GM21390 (cell line): ENCODE data around the gene VASH2.
A peak's percentile ranks its signal among the peaks of the same experiment; 100 is the strongest.
"Not testable (repeated sequence)": the region's sequence is repeated elsewhere in the genome, so short reads cannot be mapped to it uniquely, and the experiment has no call there.

Experiments used
- ATAC-seq: cut with Tn5 transposase; IDR thresholded peaks from one replicate; pipeline ENCODE4 v1.9.1; 2021; ENCODE audit not compliant: unreplicated experiment

VASH2 gene

DNA sequence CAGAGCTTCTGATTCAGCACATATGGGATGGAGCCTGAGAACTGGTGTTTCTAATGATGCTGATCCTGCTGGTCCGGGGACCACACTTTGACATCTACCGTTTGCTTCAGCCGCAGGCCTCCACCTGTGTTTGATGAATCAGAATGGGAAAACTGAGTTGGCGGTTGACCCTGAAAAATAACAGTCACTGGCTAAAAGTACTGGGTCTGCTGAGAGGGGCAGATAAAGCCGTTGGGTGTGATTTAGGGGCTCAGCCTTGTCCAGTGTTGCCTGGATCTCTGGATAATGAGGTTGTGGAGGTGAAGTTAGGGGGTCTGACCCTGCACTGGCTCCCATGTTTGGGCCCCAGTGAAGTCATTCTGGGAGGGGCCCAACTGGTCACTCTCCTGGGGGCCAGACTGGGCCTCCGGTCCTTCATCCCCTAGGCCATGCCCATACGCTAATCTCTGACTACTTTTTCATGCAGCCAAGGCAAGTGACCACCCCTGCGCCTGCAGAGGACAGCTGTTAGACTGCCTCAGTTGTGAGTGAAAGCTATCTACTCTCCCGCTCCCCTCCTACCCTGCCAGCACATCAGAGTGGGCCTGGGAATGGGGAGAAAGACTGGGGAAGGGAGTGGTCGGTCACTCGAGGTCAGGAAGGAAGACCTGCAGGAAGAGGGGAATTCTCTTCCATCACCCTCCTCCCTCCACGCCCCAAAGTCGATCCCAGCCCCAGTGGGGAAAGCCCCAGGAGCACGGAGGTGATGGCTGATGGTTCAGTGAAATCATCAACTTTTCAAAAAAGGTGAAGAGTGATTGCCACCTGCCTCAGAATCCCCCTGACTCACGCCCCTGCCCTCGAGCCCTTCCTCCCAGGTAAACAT lies 27.7 kb downstream of the VASH2 start:
- peak; percentile 30 for ATAC-seq

DNA sequence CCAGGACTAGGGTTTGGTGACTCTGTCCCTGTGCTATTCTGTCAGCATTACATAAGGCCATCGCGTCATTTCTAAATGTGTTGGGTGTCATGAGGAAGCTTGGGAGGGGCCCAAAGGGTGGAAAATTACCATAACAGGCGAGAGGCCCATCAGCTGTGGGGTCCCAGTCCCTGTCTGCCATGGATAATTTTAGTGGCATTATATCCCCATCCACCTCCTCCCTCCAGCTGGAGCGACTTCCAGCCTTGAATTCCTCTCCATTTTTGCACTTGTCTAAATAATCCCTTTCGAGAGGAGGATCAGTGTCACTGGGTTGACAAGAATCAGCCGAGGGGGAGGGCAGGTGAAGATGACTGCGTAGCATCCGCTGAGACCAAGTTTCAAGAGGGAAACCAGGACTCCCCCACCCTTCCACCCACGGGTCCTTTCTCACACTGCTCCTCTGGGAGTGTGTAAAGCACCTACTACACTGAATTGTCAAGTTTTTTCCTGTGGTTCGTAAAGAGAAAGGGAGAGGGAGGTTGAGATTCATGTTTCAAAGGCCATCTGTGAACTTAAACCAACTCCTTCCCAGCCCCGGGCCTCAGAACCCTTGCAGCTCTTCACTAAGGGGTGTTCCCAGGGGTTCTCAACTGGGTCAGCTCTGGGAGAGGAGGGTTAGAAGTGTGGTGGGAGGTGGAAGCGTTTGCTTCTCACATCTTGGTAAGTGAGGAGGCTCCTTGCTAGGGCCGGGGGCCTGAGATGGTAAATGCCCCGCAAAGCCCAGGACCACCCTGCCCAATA lies 29.2 kb downstream of the VASH2 start:
- peak; percentile 72 for ATAC-seq

GRCh38 chr1:212980123-212980785 lies 29.9 kb downstream of the VASH2 start:
- peak; percentile 0 for ATAC-seq

DNA sequence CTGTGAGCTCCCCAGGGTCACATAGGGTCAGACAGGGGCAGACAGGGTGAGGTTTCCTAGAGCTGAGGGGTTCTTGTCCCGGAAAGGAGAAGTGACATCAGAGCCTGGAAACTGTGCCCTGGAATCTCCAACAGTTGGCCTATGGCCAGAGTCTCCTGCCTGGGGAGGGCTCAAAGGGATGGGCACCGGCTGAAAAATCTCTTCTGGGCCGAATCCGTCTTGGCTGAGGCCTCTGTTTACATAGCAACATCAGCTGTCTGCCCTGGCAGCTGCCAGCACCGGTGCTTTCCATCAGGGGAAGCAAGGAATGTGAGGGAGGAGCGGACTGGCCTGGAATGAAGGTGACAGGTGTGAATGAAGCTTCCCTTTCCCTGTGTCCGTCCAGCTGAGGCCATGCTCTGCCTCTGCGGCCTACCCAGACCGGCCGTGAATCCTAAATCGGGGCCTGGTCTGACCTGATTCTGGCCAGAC lies 30.7 kb downstream of the VASH2 start:
- ATAC-seq, result no peak

- peak; percentile 58 for ATAC-seq
Observed at GRCh38 chr1:212981571-212982328, 31.4 kb downstream of the VASH2 start.

DNA sequence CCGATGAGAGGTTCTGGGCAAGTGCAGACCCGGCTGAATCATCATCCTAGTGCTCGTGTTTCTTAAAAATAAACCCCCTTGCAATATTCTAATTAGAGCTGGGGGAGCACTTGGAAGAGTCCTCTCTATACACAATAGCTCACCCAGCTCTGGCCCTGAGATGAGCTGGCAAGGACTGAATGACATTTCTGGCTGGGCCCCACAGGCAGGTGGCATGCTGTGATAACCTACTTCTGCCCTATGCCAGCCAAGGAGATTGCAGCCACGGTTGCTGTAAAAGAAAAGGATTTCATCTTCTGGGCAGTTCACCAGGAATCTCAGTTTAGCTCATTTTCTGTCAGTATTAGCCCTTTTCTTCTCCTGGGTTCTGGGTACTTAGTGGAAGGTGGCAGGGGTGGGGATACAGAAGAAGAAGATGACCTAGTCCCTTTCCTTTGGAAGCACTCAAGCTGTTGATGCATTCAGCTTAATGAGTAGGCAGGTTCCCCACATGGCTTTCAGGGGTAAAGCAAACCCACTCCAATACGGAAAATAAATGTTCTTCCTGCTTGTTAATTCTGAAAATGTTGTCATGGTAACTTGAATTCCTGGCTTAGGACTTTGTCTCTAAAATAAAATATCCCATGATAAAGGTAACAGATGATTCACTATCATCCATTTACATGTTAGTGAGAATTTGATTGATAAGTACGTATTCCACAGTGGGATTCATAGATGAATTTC lies 32.2 kb downstream of the VASH2 start:
- no peak for ATAC-seq

GRCh38 chr1:212983482-212983881 lies 33.1 kb downstream of the VASH2 start:
- no peak for ATAC-seq

DNA sequence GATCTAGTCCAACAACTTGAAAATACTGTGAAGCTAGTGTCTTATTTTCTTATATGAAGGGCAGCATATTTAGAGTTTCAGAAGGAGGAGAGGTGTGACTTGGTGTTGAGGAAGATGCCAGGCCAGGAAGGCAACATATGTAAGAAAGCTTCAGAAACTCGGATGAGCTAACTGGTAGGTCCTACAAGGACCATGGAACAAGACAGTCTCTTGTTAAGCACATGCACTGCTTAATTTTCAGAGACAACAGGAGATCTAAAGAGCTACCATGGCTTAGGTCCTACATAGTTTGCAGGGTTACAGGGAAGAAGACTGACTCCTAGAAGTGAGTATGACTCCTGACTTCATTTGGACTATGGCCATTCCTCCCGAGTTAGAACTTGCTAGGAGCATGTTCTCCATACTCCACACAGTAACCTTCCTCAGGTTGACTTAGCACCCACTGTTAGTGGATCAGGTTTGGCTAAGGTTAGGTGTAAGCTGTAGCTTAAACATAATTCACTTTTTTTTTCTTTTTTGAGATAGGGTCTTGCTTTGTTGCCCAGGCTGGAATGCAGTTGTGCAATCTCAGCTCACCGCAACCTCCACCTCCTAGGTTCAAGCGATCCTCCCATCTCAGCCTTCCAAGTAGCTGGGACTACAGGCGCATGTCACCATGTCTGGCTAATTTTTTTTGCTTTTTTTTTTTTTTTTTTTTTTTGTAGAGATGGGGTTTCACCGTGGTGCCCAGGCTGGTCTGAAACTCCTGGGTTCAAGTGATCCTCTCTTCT lies 34.4 kb downstream of the VASH2 start:
- ATAC-seq, result no peak

DNA sequence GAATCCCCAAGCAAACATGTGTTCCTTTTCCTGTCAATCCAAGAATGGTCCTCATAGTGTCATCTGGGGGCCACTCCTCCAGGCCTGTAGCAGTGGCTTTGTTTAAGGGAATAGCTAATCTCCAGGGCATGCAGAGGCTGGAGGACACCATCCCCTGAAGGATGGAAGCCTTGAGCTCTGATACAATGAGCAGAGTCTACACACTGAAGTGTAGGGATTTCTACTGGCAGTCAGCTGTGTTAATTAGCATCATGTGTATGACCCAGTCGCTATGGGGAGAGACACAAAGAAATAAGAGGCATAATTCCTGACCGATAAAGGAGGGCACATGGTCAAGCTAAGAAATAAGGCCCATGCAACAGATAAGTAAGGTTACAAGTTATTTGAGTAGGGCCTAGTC lies 36.2 kb downstream of the VASH2 start:
- no peak for ATAC-seq

DNA sequence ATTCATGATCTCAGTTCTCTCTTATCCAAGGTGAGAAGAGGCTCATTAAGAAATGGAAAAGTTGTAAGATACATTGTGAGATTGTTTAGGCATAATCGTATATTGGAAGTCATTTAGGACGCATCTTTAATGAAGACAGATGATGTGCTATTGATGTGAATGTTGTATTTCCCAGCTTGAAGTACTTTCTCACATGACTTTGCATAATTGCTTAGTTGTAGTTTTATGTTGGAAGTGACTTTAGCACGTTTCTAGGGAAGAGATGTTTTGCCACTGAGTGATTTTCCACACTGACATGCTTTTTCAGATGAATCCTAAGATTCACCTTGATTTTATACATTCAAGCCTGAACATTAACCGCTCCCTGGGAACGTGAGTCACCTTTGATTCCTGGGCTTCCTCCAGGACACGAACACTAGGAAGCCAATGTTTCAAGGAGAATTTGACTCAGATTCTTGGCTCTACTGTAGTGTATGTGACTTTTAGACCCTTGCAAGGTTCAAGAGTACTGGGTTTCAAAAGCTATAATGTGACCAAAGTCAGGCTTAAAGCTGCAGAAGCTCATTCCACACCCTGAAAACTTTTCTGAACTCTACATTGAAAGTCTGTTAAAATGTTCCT lies 37.5 kb downstream of the VASH2 start:
- no peak for ATAC-seq

DNA sequence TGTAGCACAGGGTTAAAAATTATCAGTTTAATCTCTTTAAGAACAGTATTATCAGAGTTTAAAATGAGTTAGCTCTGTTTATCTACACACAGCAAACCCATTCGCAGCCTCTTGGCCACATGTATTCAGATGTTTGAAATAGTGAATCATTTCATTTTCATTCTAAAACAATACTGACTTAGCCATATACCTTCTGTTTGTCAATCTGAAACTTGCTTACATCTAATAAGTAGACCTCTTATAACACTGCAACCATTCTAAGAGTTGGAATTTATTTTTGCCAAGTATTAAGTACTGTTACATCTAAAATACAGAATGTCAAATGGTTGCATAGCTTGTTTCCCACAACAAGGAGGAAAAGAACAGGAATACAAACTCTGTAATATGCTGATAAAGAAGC lies 39.9 kb downstream of the VASH2 start:
- ATAC-seq, result no peak

GRCh38 chr1:212993960-212994359 lies 43.6 kb downstream of the VASH2 start:
- not testable (repeated sequence) for ATAC-seq

- ATAC-seq, result no peak
Observed at GRCh38 chr1:212994926-212995325, 44.6 kb downstream of the VASH2 start.

DNA sequence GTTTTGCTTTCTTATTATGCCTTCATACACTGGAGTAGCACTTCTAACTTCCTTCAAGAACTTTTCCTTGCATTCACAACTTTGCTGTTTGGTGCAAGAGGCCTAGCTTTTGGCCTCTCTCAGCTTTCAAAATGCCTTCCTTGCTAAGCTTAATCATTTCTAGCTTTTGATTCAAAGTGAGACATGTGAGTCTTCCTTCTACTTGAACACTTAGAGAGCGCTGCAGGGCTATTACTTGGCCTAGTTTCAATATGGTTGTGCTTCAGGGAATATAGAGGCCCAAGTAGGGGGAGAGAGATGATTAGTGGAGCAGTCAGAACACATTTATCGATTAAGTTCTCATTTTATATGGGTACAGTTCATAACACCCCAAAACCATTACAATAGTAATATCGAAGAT lies 52.9 kb downstream of the VASH2 start:
- peak; percentile 75 for ATAC-seq

DNA sequence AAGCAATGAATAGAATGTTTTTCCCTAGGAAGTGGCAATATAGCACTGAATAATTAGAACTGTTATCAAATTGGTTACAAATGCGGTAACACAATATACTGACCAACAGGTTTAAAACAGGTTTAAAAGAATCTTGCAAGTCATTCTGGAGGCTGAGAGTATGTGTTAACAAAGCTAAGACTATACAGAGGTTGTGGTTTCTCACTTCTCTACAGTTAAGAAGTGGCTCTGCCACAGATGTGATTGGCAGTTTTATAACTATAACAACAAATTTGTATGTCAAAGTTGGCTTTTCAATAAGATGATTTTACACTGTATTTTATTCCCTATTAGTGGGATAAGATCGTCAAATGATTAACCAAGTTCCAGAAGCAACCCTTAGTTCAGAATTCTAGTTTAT lies 58.2 kb downstream of the VASH2 start:
- peak; percentile 82 for ATAC-seq

DNA sequence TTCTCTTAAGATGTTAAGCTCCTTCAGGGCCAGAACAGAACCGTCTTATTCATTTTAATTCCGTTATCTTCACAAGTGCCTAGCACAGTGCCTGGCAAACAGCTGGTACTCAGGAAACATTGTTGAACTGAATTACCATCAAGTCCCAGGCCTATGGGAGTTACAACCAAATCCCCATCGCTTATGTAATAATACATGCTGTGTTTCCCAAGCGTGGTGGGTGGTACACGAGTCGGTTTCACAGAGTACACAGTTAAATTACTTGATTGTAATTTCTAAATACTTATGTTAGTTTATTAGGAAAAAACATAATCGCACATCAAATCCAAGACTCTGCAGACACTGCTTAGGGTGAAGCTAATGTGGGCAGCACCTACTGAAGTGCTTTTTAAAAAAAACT lies 64.3 kb downstream of the VASH2 start:
- no peak for ATAC-seq

DNA sequence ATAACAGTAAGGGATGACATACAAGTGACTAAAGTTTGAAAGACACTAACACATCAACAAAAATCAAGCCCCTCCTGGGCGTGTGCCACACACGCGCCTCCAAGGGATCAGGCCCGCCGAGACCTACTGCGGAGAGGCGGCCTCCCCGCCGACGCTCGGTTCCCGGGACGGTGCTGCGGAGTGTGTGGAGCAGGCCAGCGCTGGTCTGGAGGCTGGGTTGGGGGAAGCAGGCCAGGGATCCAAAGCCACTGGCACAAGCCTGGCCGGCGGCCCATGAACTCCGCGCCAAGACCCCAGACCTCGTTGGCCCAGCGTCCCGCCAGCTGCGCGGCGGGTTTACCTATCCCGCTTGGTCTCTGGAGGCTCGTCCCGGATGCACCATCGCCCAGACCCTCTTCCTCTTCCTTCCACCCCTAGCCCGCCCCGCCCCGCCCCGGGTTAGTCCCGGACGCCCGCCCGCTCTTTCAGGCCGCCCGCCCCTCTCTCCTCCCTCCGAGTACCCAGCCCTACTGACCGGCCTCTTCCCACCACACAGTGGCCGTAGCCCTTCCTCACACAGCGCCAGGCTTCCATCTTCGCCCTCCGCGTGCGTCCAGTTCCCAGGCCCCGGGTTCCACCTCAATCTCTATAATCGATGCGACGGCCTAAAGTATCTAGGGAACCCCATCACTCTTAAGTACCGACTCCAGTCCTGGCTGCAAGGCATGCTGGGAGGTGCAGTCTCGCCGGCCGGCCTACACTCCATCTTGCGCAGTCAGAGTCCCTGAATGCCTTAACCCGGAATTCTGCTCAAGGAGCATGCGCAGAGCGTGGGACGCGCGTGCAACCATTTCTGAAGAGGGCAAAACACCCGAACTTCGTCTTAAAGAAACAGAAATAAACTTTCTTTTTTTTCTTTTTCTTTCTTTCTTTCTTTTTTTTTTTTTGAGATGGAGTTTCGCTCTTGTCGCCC lies 65.0 kb downstream of the VASH2 start, which contains the start of gene ANGEL2:
Gene ANGEL2, minus strand, starts transcription at position 769 of the 952 bp plus-strand sequence. Its CDS starts 196 bp downstream, at position 573.
- ATAC-seq, result peak; percentile 92
